HCT116 (cell line): ENCODE measurements around the gene EFNB2. TPM values are rescaled to one million over a fixed set of nuclear protein-coding genes. Genes with fewer than 3 reads are reported as not detected.

Experiments used
- ATAC-seq: fragments of 200-7000 bp; cut with Tn5 transposase; 2 replicates; pipeline ENCODE4 v1.9.1; 2020; ENCODE audit warnings: mild to moderate bottlenecking, moderate library complexity
- BruUV-seq: library from RNA; stranded (reverse); fragments of 400-500 nt; replicated peaks from 2 replicates; lab custom pipeline; 2021; lab: Mats Ljungman, UMichigan
- CTCF ChIA-PET: fragments of 300-600 bp; sonication (Branson Sonifier 250); formaldehyde crosslinking; loops from one replicate; lab custom pipeline; 2021; ENCODE audit warnings: antibody characterized with exemption; lab: Charles Lee
- POLR2A ChIA-PET: fragments of 300-600, 350-600 bp; sonication (Branson Sonifier 250); formaldehyde crosslinking; loops from one replicate; lab custom pipeline; 2021; ENCODE audit warnings: antibody characterized with exemption; lab: Charles Lee
- RAD21 ChIA-PET, 2 experiments: fragments of 300-600 bp; sonication (Branson Sonifier 250); formaldehyde crosslinking; loops; one replicate each; lab custom pipeline; 2023; ENCODE audit warnings: low total read pairs in 2 of 2; ENCODE audit not compliant: uncharacterized antibody in 2 of 2, unreplicated experiment in 2 of 2, low non-redundant PET in 1 of 2; lab: Charles Lee
- DNase-seq: peaks from one replicate; pipeline ENCODE4 v3.0.0-alpha.2; 2010; ENCODE audit warnings: low read depth, low spot score
- H2AFZ ChIP-seq: fragments of 200-600 bp; shearing (Covaris generic), sonication (generic); 2 replicates; pipeline ENCODE4 v1.6.1; 2017; ENCODE audit warnings: low read depth, mixed run types, mixed read lengths, antibody characterized with exemption, low read length; ENCODE audit not compliant: poor library complexity, severe bottlenecking
- H3K27ac ChIP-seq: 2 replicates; pipeline ENCODE4 v1.5.1; 2012; ENCODE audit warnings: low read depth, low read length
- H3K27me3 ChIP-seq: fragments of 200-600 bp; sonication (generic); 2 replicates; pipeline ENCODE4 v1.6.1; 2016; ENCODE audit warnings: mixed run types, low read length, mixed read lengths; ENCODE audit not compliant: insufficient read depth
- H3K36me3 ChIP-seq, 2 experiments: fragments of 200-500 bp in 1 of 2; fragments of 200-600 bp in 1 of 2; sonication (Bioruptor generic) in 1 of 2; sonication (generic) in 1 of 2; 2 replicates each; pipeline versions ENCODE4 v1.5.1 to v1.6.1; 2014 to 2016; ENCODE audit warnings: low read length in 2 of 2, inconsistent platforms in 1 of 2, mixed read lengths in 1 of 2, mixed run types in 1 of 2; ENCODE audit not compliant: insufficient read depth in 2 of 2, control insufficient read depth in 1 of 2
- H3K4me1 ChIP-seq, 2 experiments: fragments of 200-600 bp in 1 of 2; sonication (generic) in 1 of 2; 2 replicates each; pipeline versions ENCODE4 v1.5.1 to v1.6.1; 2012 to 2017; ENCODE audit warnings: low read length in 2 of 2, inconsistent platforms in 1 of 2, mild to moderate bottlenecking in 1 of 2, mixed read lengths in 1 of 2, mixed run types in 1 of 2, moderate library complexity in 1 of 2; ENCODE audit not compliant: insufficient read depth in 2 of 2, control insufficient read depth in 1 of 2
- H3K4me2 ChIP-seq: fragments of 200-600 bp; sonication (generic); 2 replicates; pipeline ENCODE4 v1.6.1; 2017; ENCODE audit warnings: mixed run types, low read length, mixed read lengths
- H3K4me3 ChIP-seq, 2 experiments: fragments of 200-600 bp in 1 of 2; sonication (generic) in 1 of 2; replicated peaks in 1 of 2; 2 replicates each; pipeline ENCODE4 v1.5.1; 2011 to 2016; ENCODE audit warnings: low read length in 2 of 2, control low read depth in 1 of 2, low read depth in 1 of 2, mild to moderate bottlenecking in 1 of 2, mixed read lengths in 1 of 2, mixed run types in 1 of 2
- H3K79me2 ChIP-seq: fragments of 200-600 bp; sonication (generic); 2 replicates; pipeline ENCODE4 v1.6.1; 2017; ENCODE audit warnings: mild to moderate bottlenecking, mixed run types, low read length, moderate library complexity, mixed read lengths; ENCODE audit not compliant: insufficient read depth
- H3K9ac ChIP-seq: fragments of 200-600 bp; sonication (generic); 2 replicates; pipeline ENCODE4 v1.6.1; 2016; ENCODE audit warnings: low read length, mixed read lengths
- H3K9me2 ChIP-seq: fragments of 200-600 bp; sonication (generic), shearing (Covaris generic); 2 replicates; pipeline ENCODE4 v1.6.1; 2017; ENCODE audit warnings: mixed run types, mild to moderate bottlenecking, moderate library complexity; ENCODE audit not compliant: insufficient read depth
- H3K9me3 ChIP-seq, 2 experiments: fragments of 200-500 bp in 1 of 2; fragments of 200-600 bp in 1 of 2; sonication (Bioruptor generic) in 1 of 2; sonication (generic) in 1 of 2; 2 replicates each; pipeline ENCODE4 v1.6.1; 2014 to 2017; ENCODE audit warnings: low read length in 2 of 2, mixed read lengths in 2 of 2, inconsistent platforms in 1 of 2, low read depth in 1 of 2, mild to moderate bottlenecking in 1 of 2, mixed run types in 1 of 2, moderate library complexity in 1 of 2; ENCODE audit not compliant: control insufficient read depth in 1 of 2, insufficient read depth in 1 of 2
- H4K20me1 ChIP-seq: fragments of 200-600 bp; sonication (generic), shearing (Covaris generic); 2 replicates; pipeline ENCODE4 v1.6.1; 2017; ENCODE audit warnings: mixed run types, mild to moderate bottlenecking, moderate library complexity; ENCODE audit not compliant: insufficient read depth
- ATF3 ChIP-seq: IDR thresholded peaks from 2 replicates; pipeline ENCODE4 v1.6.1; 2012
- CEBPB ChIP-seq: IDR thresholded peaks from 2 replicates; pipeline ENCODE4 v1.6.1; 2012; ENCODE audit warnings: low read depth
- ELF1 ChIP-seq: IDR thresholded peaks from 2 replicates; pipeline ENCODE4 v1.6.1; 2012; ENCODE audit warnings: low read depth, borderline replicate concordance
- EZH2phosphoT487 ChIP-seq: fragments of 200-600 bp; IDR thresholded peaks from 2 replicates; pipeline ENCODE4 v1.6.1; 2018; ENCODE audit warnings: antibody characterized with exemption, borderline replicate concordance
- JUND ChIP-seq: IDR thresholded peaks from 2 replicates; pipeline ENCODE4 v1.6.1; 2012
- POLR2AphosphoS5 ChIP-seq: IDR thresholded peaks from 2 replicates; pipeline ENCODE4 v1.6.1; 2011; ENCODE audit warnings: mild to moderate bottlenecking, low read depth, low read length, moderate library complexity
- RAD21 ChIP-seq: IDR thresholded peaks from 2 replicates; pipeline ENCODE4 v1.6.1; 2012; ENCODE audit warnings: low read depth, mild to moderate bottlenecking
- REST ChIP-seq: IDR thresholded peaks from 2 replicates; pipeline ENCODE4 v1.6.1; 2012; ENCODE audit warnings: low read depth
- SIN3A ChIP-seq: IDR thresholded peaks from 2 replicates; pipeline ENCODE4 v1.6.1; 2012; ENCODE audit warnings: low read depth
- SP1 ChIP-seq: IDR thresholded peaks from 2 replicates; pipeline ENCODE4 v1.6.1; 2012; ENCODE audit warnings: low read depth
- SRF ChIP-seq: IDR thresholded peaks from 2 replicates; pipeline ENCODE4 v1.6.1; 2012; ENCODE audit warnings: low read depth
- YY1 ChIP-seq: IDR thresholded peaks from 2 replicates; pipeline ENCODE4 v1.6.1; 2011; ENCODE audit warnings: low read length, low read depth, moderate library complexity, mild to moderate bottlenecking; ENCODE audit not compliant: insufficient replicate concordance; ENCODE audit errors: extremely low read depth
- ZBTB33 ChIP-seq: IDR thresholded peaks from 2 replicates; pipeline ENCODE4 v1.6.1; 2011; ENCODE audit warnings: mild to moderate bottlenecking, low read length, moderate library complexity; ENCODE audit not compliant: insufficient replicate concordance; ENCODE audit errors: extremely low read depth
- ZFX ChIP-seq: fragments of 450-650 bp; IDR thresholded peaks from 2 replicates; pipeline ENCODE4 v1.6.1; 2017
- ZNF274 ChIP-seq: fragments of 200-500 bp; sonication (Bioruptor generic); IDR thresholded peaks from 2 replicates; pipeline ENCODE4 v1.6.1; 2014; ENCODE audit warnings: mild to moderate bottlenecking, low read depth, low read length, inconsistent platforms
- intact Hi-C: fragments of 100-400 bp; cut with micrococcal nuclease; formaldehyde crosslinking; loops from 2 replicates; pipeline ENCODE4 v1.10.0; 2022
- total RNA-seq: library from RNA; stranded (reverse); gene quantifications from one replicate; pipeline ENCODE4 v1.2.1, GENCODE V29; 2021; ENCODE audit not compliant: unreplicated experiment

Gene EFNB2
- total RNA-seq, 1 experiment from 2014 or later: 30.9 TPM

GRCh38 chr13:106507560-106508274 is 27.7 kb downstream of the EFNB2 start:
- Histone ChIP-seq H3K4me1 (peaks cover 13 to 27% of the 10 kb centered on the region in 2 experiments; a peak in 3 of 4 replicates), H3K9ac (no peak overlapping the region), H3K27me3 (no peaks in the 10 kb centered on the region), H3K4me3 (no peak overlapping the region)
- POLR2A ChIA-PET: no interaction called here
- BruUV-seq: no TSS peak
- TF ChIP-seq ZFX (no peak), JUND (peak; percentile 34; the same call in 1 of the 2 replicates)
- TF ChIP-seq, all 23 proteins: peak for 1
- peaks cover 89% of the 10 kb centered on the region for H3K79me2 ChIP-seq
- ChIA-PET RAD21 (no interaction called here), CTCF (no interaction called here)
- no peak overlapping the region for H2AFZ ChIP-seq
- H3K27ac ChIP-seq: peak overlapping the region; percentile 36
- H4K20me1 ChIP-seq: no peaks in the 10 kb centered on the region
- no peaks in the 10 kb centered on the region for H3K9me3 ChIP-seq
- intact Hi-C loops: no loop called here
- peaks cover 5 to 16% of the 10 kb centered on the region in 2 experiments; a peak in 1 of 4 replicates for H3K36me3 ChIP-seq
- peak overlapping the region; percentile 51 for H3K4me2 ChIP-seq
- peak; percentile 54 for ATAC-seq
- no peaks in the 10 kb centered on the region for H3K9me2 ChIP-seq
- DNase-seq: no peak

DNA sequence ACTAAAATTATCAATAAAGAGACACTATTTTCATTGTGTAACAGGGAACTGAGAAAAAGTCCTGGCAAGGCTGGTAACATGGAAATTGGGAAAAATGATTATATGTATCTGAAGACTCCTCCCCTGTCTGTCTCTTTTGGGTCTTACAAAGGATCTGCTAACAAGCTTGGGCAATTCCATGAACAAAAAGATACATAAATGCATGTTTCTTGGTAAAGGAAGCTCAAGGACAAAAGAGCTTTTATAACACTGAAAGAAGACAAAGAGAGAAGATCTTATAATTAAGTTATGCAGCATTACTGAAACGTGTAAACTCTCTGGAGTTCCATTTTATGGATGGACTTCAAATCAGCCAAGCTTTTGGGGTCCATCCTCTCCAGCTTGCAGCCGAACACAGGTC is 29.2 kb downstream of the EFNB2 start:
- Histone ChIP-seq H3K4me1 (peaks cover 13 to 25% of the 10 kb centered on the region in 2 experiments; a peak in 3 of 4 replicates), H3K9ac (no peak overlapping the region), H3K9me3 (no peaks in the 10 kb centered on the region), H2AFZ (no peak overlapping the region), H4K20me1 (no peaks in the 10 kb centered on the region), H3K79me2 (peaks cover 92% of the 10 kb centered on the region), H3K4me2 (no peak overlapping the region), H3K36me3 (0 out of 4 replicates have a peak, but pooled peaks cover 5 to 10% of the 10 kb centered on the region in 2 experiments), H3K9me2 (no peaks in the 10 kb centered on the region), H3K27me3 (no peaks in the 10 kb centered on the region), H3K27ac (no peak overlapping the region), H3K4me3 (no peak overlapping the region)
- no TSS peak for BruUV-seq
- CTCF ChIA-PET: no interaction called here
- POLR2A ChIA-PET: no interaction called here
- RAD21 ChIA-PET: no interaction called here
- no peak for DNase-seq
- ATAC-seq: no peak
- intact Hi-C loops: no loop called here
- TF ChIP-seq ZBTB33: no peak
- no peak for TF ChIP-seq JUND
- TF ChIP-seq RAD21: no peak
- no peak for TF ChIP-seq ZNF274
- no peak for TF ChIP-seq EZH2phosphoT487
- TF ChIP-seq YY1: no peak
- no peak for TF ChIP-seq SP1
- TF ChIP-seq SIN3A: no peak
- TF ChIP-seq ELF1: no peak
- no peak for TF ChIP-seq SRF
- TF ChIP-seq ATF3: no peak
- TF ChIP-seq REST: no peak
- no peak for TF ChIP-seq POLR2AphosphoS5
- no peak for TF ChIP-seq CEBPB
